Endothelial cell of umbilical vein (primary cell): ENCODE measurements around the gene PDGFRA.
A peak's percentile ranks its signal among the peaks of the same experiment; 100 is the strongest.

Source experiments
- CTCF ChIP-seq, 2 donors: IDR thresholded peaks; 1 replicate in 1 of 2; 2 replicates in 1 of 2; pipeline ENCODE4 v1.5.1; 2011; ENCODE audit warnings: low read length in 2 of 2, mild to moderate bottlenecking in 2 of 2, moderate library complexity in 2 of 2, control low read depth in 1 of 2, inconsistent platforms in 1 of 2, low read depth in 1 of 2; ENCODE audit not compliant: insufficient read depth in 1 of 2; ENCODE audit errors: extremely low read depth in 1 of 2
- EZH2 ChIP-seq: IDR thresholded peaks from 2 replicates; pipeline ENCODE4 v1.6.1; 2012; ENCODE audit warnings: borderline replicate concordance, low read depth, mild to moderate bottlenecking, moderate library complexity, low read length, inconsistent platforms; ENCODE audit not compliant: severe bottlenecking
- POLR2A ChIP-seq: IDR thresholded peaks from 2 replicates; pipeline ENCODE4 v1.6.1; 2012; ENCODE audit warnings: low read depth, mild to moderate bottlenecking, control low read depth, low read length

GRCh38 chr4:54233277-54233696 is 4.2 kb downstream of the PDGFRA start:
- TF ChIP-seq CTCF (IDR thresholded peaks at IDR 0.05; ENCODE audit: extremely low read depth in 1 of 2, insufficient read depth in 1 of 2, low read depth in 1 of 2, low read length in 2 of 2) (peak; percentile 81 to 95), POLR2A (no peak), EZH2 (no peak)
